ENCODE results near the gene FBLN1.
"Not testable (repeated sequence)": the region's sequence is repeated elsewhere in the genome, so short reads cannot be mapped to it uniquely, and the experiment has no call there.

The FBLN1 gene

DNA sequence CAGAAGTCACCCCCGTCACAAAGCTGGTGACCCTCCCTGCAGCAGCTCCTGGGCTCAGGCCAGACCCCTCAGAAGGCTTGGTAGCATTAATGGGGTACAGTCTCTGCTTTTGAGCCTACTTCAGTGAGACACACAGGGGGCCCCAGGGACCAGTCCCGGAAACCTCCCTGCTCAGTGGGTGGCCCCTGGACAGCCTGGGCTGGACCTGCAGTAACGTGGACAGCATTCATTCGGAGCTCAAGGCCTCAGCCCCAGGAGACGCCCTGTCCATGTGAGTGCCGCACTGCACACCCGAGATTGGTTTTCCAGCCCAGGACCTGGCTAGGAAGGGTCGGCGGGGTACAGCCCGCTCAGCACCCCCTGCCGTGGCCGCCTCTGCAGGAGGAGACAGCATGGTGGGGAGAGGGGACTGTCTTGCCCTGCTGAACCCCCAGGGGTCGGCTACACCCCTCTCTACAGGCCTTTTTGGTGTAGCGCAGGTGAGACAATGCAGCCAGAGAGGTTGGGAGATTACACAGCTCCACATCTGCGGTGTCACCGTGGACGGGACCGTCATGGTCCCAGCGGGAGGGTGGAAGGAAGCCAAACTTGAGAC is 83.4 kb downstream of the FBLN1 start:
- no peak for DNase-seq (ENCODE audit: low spot score)

DNA sequence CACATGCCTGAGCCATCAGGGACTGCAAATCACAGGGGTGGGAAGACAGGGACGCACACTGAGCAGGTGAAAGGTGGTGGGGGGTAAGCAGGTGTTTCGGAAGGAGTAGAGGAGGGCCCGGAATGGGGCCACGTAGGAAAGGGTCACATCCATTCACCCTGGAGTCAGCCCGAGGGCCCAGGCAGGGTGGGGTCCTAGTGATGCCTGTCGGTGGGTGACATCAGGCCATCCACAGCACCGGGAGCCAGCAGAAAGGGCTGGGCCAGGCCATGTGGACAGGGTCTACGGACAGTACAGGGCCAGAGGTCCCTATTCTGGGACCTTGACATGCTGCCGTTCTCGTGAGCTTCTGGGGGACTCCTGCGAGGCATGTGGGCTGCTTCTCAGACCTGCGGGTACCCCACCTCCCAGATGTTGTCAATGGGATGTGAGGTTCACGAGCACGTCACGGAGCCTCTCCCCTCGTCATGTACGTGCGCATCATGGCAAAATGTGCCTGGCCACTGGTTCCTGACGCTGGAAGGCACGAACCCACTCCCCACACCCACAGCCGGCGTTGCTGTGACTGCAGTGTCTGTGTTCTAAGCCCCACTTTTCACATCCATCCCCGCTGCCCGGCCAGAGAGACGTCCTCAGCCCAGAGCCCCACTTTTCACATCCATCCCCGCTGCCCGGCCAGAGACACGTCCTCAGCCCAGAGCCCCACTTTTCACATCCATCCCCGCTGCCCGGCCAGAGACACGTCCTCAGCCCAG is 84.1 kb downstream of the FBLN1 start:
- no peak for DNase-seq (ENCODE audit: low spot score)

DNA sequence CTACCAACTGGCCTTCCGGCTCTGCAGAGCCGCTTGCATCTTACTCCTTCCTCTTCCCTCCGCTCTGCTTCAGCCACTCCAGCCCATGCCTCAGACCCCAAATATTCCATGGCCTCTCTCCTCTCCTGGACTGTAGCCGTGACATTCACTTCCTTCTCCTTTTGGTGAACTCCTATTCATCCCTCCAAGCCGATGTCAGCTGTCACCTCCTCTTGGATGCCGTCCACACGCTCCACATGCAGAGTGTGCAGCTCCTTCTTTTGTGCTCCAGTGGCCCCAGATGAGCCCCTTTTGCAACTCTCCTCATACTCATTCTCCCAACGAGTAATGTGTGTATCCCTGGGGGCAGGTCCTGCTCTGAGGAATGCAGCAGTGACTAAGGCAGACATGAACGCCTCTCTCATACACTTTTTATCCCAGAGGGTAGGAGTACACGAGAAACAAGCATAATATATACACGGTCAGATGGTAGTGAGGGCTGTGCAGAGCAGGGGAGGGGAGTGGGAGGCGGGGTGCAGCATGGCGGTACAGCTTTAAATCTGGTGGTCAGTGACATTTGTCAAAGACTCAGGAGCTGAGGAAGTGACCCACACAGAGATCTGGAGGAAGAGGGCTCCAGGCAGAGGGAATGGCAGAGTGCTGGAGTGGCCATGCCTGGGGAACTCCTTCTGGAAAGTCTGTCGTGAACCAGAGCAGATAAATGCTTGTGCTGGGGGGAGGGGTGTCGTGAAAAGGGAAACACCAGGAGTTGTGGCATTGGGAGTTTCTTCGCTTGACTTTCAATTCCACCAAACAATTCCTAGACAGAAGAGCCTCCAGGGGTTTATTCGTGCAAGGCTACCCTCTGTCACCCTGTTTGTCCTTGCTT is 85.2 kb downstream of the FBLN1 start:
- no peak for DNase-seq (ENCODE audit: low spot score)

DNA sequence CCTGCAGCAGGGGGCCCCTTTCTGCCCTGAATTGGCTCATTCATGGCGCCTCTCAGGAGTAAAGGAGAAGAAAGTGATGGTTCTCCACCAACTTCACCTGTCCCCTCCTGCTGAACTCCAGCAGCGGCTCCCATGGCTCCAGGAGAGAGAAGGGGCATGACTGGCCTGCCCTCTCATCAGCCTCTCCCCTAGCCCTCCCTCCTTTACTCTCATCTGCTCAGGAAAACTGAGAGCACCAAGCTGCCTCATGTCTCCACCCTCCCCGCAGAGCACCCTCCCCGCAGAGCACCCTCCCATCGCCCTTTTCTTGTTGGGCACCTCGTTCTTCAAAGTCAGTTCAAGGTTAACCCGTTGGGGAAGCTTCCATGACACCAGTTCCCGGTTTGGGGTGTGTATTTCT is 86.9 kb downstream of the FBLN1 start:
- no peak for DNase-seq (ENCODE audit: low spot score)

DNA sequence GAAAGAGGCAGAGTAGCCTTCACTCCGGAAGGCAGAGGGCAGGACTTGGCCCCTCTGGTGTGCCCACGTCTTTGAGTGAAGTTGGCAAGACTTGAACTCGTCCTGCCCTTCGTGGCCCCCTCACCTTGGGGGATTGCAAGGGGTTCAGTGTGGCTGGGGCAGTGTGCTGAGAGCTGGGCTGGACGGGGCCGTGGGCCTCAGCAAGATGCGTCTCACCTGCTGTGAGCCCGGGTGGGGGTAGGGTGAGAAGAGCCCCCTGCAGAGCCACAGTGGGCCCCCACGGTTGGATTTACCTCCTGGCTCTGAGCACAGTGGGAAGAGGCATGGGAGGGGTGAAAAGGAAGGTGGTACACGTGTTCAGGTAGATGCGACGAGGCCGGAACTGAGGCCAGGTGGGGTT is 87.6 kb downstream of the FBLN1 start:
- DNase-seq (ENCODE audit: low spot score) = no peak

DNA sequence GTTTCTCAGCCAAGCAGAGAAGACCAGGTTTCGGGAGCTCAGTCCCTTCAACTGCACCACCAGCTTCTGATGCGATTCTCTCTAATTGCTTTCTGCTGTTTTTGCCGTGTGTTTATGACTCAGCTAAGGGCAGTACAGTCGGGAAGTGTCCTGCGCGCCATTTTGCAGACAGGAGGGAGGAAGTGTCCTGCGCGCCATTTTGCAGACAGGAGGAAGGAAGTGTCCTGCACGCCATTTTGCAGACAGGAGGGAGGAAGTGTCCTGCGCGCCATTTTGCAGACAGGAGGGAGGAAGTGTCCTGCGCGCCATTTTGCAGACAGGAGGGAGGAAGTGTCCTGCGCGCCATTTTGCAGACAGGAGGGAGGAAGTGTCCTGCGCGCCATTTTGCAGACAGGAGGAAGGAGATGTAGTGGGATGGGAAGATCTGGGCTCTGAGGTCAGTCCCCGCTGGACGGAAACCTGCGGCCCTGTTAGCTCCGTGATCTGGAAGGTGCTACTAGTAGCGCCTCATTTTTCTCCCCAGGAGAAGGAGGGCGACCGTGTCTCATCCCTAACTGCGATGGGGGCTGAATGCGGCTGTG is 89.0 kb downstream of the FBLN1 start:
- DNase-seq (ENCODE audit: low spot score) = not testable (repeated sequence)

DNA sequence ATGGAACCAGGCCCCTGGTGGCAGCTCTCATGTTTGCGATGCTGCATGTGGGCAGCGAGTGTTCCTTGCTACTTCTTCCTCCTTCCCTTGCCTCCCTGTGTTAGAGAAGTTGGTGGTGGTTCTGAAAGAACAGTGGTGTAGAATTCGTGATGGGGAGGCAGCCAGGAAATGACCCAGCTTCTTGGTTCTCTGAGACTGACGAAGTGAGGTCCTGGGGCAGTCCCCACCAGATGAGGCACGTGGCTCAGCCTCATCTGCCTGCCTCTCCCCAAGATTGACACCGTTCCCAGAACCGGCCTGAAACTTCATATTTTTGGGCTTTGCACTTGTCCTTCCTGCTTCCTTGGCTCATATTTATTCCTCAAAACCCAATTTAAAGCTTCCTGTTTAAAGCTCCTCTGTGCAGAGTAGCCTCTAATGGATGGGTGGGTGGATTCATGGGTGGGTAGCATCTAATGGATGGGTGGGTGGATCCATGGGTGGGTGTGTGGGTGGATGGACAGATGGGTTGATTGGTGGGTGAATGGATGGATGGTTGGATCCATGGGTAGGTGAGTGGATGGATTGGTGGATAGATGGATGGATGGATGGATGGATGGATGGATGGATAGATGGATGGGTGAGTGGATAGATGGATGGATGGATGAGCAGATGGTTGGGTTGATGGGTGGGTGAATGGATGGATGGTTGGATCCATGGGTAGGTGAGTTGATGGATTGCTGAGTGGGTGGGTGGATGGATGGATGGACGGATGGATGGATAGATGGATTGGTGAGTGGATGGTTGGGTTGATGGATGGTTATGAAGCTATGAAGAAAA is 91.6 kb downstream of the FBLN1 start:
- no peak for DNase-seq (ENCODE audit: low spot score)

DNA sequence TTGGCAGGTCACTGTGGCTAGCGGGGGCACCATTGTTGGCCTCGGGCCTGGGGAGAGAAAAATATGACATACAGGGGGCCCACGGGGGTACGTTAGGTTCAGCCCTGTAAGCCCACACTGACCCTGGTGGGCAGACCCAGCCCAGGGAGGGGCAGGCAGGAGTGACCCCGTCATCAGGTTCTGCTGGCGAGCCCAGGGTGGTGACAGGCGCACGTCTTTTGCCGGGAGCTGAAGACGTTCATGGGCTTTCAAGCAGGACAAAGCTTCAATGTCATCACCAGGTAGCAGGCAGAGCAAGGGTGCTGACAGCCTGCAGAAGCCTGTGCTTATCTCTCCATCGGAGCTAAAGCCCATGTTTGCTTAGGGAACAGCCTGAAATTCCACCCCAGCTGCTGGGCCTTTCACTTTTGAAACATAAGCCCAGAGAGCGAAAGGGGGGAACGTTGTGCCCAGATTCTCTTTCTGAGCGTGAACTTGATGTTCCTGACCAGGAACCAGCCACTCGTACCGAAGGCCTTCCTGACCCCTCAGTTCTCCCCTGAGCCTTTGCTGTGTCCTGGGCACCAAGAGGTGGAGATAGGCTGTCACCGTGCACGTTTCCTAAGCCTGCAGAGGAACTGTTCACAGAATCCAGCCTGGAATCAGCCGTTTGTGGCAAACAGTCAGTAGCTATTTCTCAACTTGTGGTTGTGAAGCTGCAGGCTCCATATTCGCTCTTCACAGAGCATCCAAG is 94.9 kb downstream of the FBLN1 start:
- DNase-seq (ENCODE audit: low spot score) = no peak

DNA sequence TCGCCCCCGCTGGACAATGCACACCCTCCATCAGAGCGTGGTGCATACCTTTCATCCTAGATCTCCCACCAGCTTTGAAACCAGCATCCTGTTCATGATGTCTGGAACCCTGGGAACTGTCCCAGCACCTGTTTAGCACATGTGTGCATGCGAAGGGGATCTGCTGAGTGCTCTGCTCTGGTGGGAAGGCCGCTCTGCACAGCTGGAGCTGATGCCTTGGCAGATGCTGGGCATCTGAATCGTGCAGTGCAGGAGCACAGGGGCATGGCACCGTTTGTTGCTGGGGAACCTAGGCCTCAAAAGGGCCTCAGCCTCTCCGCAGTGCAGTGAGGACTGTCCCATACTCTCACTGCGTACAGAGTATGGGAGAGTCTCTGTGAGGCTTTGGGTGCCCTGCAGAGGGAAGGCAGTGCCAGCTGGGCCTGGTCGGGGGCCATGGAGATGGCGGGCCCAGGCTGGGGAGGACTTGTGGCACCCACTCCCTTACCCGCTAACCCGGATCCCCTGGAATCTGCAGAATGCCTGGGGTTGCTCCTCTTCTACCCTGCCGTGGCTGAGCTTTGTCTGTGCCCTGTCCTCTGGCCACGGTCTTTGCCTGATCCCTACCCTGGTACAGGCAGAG is 96.0 kb downstream of the FBLN1 start:
- no peak for DNase-seq (ENCODE audit: low spot score)

DNA sequence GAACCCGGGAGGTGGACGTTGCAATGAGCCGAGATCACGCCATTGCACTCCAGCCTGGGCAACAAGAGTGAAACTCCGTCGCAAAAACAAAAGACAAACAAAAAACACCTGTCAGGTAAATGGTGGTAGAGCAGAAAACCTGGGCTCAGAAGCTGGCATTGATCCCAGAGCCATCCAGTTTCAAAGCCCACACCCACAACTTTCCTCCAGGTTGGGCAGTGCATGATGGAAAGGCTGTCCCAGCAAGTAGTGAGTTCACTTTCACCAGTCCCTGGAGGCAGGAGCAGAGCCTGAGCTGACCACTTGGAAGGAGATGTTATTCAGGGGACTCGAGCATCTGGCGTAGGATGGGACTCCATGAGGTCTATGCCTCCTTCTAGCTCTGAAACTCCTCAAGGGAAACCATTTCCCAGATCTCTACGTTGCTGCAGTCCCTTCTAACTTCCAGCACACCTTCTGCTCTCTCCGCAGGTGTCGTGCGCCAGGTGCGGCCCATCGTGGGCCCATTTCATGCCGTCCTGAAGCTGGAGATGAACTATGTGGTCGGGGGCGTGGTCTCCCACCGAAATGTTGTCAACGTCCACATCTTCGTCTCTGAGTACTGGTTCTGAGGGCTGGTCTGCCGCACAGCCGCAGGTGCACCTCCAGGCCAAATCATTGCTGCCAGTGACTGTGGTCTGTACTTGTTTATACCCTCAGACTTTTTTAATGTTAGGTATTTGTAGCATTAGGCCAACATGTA is 97.3 kb downstream of the FBLN1 start:
- DNase-seq (ENCODE audit: low spot score) = no peak

DNA sequence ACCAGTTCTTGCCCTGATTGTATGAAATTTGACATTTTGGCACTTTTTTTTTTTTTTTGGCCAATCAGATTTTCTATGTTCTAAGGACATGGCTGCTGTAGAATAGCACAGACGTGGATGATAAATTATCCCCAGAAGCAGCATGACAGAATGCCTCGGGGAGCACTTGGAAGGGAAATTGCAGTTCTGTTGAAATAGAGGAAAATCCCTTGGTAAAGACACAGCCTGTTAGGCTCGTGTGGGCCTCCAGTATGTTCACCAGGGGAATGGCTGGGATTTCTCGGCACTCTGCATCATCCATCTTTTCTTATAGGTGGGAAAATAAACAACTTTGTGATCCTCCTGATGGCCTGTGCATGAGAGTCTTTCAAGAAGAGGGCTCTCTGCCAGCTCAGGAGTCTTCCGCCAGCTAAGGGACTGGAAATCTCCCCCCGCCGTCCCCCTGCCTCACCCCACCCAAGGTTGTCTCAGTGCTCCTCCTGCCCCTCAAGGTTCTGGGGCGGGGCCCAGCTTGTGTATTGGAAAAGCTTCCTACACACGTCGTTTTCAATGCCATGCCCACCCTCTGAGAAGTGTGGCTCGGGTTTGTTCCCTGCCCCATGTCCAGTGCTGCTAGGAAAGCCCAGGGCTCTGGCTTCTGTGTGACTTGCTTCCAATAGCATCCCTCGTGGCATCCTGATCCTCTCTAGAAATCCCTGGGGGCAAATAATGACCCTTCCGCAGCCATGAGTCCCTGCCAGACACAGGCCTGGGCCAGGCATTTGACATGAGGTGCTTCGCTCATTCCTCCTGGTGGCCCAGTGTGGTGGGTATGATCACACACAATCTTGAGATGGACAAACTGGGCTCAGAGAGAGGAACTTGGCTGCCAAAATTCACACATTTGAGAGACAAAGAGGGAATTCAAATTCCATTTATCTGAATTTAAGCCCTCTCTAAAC is 98.4 kb downstream of the FBLN1 start:
- DNase-seq (ENCODE audit: low spot score) = no peak

DNA sequence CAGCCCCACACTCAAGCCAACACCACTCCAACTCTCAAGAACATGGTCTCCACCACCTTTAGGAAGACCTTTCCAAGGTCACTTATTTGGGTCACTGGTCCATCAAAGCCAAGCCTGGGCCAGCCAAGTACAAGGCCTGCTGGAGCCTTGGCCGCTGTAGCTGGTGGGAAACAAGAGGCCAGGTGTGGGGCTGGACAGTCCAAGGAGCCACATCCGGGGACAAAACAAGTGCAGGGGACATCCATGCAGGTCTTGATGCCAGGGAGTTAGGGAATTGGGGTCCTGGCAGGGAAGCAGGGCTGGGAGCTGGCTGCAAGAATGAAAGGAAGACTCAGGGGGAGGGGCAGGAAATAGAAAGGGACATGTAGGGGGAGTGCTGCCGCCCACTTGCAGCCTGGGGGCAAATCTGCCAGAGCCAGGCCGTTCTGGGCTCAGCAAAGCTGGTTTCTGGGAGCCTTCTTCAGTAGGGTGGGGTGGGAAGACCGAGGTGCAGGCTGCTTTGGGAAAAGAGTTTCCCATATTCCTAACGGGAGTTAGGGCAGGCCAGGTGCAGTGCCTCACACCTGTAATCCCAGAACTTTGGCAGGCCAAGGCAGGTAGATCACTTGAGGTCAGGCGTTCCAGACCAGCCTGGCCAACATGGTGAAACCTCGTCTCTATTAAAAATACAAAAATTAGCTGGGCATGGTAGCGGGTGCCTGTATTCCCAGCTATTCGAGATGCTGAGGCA is 99.5 kb downstream of the FBLN1 start:
- DNase-seq (ENCODE audit: low spot score) = no peak

DNA sequence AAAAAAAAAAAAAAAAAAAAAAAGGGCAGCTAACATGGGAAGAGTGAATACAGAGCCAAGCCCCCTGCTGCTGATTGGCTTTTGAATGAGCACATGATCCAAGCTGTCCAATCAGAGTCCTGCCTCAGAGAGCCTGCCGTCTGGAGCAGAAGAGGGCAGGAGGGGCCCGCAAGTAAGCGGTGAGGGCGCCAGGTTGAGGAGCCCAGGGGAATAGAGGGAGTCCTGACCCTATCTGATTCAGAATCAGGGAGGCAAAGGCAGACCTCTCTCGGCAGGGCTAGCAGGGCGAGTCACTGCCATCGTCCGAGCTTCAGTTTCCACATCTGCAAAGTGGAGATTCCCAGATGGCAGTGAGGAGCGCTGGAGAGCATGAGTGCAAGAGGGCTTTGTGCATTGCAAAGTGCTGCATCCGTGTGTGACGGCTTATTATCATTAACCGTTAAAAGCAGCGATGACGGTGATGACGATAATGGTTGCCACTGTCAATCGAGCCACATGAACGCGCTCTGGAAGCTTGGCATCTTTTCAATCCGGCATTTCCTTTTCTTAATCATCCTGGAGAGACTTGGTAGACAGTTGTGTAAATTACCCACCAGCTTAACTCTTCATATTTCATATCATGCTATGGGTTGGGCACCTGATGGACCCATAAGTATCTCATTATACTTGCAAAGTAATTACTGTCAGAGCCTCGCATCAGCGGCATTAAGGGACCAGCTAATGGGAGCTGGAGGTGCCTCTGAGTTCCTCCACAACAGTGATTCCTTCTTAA is 100.3 kb downstream of the FBLN1 start:
- DNase-seq (ENCODE audit: low spot score) = no peak

DNA sequence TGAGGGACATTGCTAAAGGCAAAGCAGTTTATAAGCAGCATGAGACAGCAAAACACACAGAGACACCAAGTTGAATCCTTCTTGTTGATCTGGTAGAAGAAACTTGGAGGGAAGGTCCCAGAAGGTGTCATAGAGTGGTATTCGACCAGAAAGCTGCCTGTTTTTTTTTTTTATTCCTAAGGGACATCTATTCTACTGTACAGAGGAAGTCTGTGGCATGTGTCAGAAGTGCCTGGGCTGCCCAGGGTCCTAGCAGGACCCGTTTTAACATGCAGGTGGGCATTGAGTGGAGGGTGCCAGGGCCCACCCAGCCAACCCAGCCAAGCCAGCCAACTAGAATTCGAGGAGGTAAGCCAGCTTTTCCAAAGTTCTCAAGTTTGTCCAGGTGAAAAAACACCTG is 100.9 kb downstream of the FBLN1 start:
- DNase-seq (ENCODE audit: low spot score) = no peak

DNA sequence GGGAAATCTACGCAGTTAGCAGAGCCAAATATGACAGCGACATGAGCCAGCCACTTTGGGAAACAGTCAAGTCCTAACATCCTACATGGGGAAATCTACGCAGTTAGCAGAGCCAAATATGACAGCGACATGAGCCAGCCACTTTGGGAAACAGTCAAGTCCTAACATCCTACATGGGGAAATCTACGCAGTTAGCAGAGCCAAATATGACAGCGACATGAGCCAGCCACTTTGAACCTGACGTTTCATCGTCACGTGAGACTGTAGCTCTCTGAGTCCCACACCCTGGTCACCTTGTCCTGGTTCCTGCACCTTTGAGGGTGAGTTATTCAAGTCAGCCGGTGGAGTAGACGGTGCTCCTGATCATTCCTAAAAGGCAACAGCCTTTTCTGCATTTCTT is 105.4 kb downstream of the FBLN1 start:
- not testable (repeated sequence) for DNase-seq (ENCODE audit: low spot score)

DNA sequence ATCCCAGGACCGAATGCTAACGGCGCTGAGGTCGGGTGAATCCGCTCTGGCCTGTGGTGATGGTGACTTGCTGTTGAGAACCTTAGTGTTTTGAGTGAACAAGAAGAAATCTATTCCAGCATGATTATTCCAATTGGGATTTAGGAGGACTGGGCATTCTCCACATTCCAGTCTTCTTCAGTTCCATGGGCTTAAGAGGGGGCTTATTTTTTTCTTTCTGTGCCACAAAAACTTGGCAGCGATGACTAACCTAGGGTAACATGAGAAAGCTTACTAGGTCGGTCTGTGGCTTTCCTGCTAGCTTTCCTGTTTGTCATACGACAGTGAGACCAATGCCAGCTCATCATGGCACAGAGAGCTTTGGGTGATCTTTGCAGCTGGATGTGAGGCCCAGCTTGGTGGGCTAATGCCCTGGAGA is 106.1 kb downstream of the FBLN1 start:
- no peak for DNase-seq (ENCODE audit: low spot score)

DNA sequence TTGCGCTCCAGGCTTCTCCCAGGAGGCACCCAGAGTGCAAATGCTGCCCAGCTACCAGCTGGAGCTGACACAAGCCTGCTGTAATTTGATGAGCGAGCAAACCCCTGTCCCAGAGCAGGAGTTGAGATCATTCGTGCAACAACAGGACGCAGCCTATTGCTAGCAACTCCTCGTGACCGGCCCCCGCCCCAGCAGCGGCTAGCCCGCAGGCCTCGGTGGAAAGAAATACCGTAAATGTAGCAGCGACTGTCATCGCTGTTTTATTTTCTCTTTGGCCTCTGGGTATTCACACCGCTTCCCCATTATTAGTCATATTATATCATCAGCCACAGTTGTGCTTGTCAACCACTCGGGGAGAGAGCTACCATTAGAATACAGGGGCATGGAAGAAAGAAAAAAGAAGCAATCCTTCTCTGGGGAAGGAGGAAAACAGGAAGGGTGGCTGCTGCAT is 109.8 kb downstream of the FBLN1 start:
- DNase-seq (ENCODE audit: low spot score) = peak; percentile 72
